Naive thymus-derived CD4-positive, alpha-beta T cell (primary cell): ENCODE results near the gene TCF7L1. TPM values are rescaled to one million over a fixed set of nuclear protein-coding genes. Genes with fewer than 3 reads are reported as not detected.

Experiments used
- ATAC-seq: fragments of 150-1000 bp; cut with Tn5 transposase; 2 replicates; pipeline ENCODE4 v1.10.0; 2021; ENCODE audit warnings: mild to moderate bottlenecking, moderate library complexity
- CTCF ChIA-PET: fragments of 350-600 bp; sonication (Branson Sonifier 250); formaldehyde crosslinking; loops from one replicate; lab custom pipeline; 2021; ENCODE audit warnings: antibody characterized with exemption; lab: Charles Lee
- POLR2A ChIA-PET: fragments of 350-600 bp; sonication (Branson Sonifier 250); formaldehyde crosslinking; loops from one replicate; lab custom pipeline; 2021; ENCODE audit warnings: antibody characterized with exemption, inconsistent platforms; lab: Charles Lee
- DNase-seq, 9 donors: peaks; one replicate each; pipeline versions ENCODE4 v3.0.0 to v3.0.0-alpha.2; 2020 to 2022; ENCODE audit warnings: mixed read lengths in 1 of 9
- H3K27ac ChIP-seq: one replicate; pipeline ENCODE4 v1.7.0; 2013; ENCODE audit warnings: mild to moderate bottlenecking, low read depth, low read length, moderate library complexity
- H3K27me3 ChIP-seq, 2 donors: one replicate each; pipeline ENCODE4 v1.7.0; 2013; ENCODE audit warnings: low read length in 2 of 2, mild to moderate bottlenecking in 2 of 2, moderate library complexity in 2 of 2; ENCODE audit not compliant: control insufficient read depth in 2 of 2, insufficient read depth in 2 of 2
- H3K36me3 ChIP-seq, 3 experiments: 1 replicate in 2 of 3; 2 replicates in 1 of 3; pipeline ENCODE4 v1.7.0; 2013; ENCODE audit warnings: low read length in 3 of 3, mild to moderate bottlenecking in 3 of 3, moderate library complexity in 1 of 3; ENCODE audit not compliant: insufficient read depth in 3 of 3, control insufficient read depth in 2 of 3
- H3K4me1 ChIP-seq, 2 donors: one replicate each; pipeline ENCODE4 v1.7.0; 2013; ENCODE audit warnings: low read length in 2 of 2, mild to moderate bottlenecking in 2 of 2, moderate library complexity in 1 of 2; ENCODE audit not compliant: control insufficient read depth in 2 of 2, insufficient read depth in 2 of 2
- H3K4me3 ChIP-seq: 2 replicates; pipeline ENCODE4 v1.7.0; 2013; ENCODE audit warnings: mild to moderate bottlenecking, low read length
- H3K9me3 ChIP-seq, 3 experiments: 1 replicate in 2 of 3; 2 replicates in 1 of 3; pipeline ENCODE4 v1.7.0; 2013; ENCODE audit warnings: low read length in 3 of 3; ENCODE audit not compliant: control insufficient read depth in 2 of 3
- H3K27ac Mint-ChIP-seq, 9 donors: one replicate each; pipeline ENCODE4 v1.8.0; 2020 to 2022; ENCODE audit warnings: mixed read lengths in 9 of 9, mild to moderate bottlenecking in 8 of 9, moderate library complexity in 5 of 9, inconsistent platforms in 2 of 9
- H3K27me3 Mint-ChIP-seq, 5 donors: one replicate each; pipeline ENCODE4 v1.8.0; 2021 to 2022; ENCODE audit warnings: mixed read lengths in 5 of 5, mild to moderate bottlenecking in 1 of 5
- H3K36me3 Mint-ChIP-seq, 5 donors: one replicate each; pipeline ENCODE4 v1.8.0; 2020 to 2022; ENCODE audit warnings: mixed read lengths in 5 of 5, mild to moderate bottlenecking in 3 of 5, inconsistent platforms in 1 of 5
- H3K4me1 Mint-ChIP-seq, 7 donors: one replicate each; pipeline ENCODE4 v1.8.0; 2020 to 2022; ENCODE audit warnings: mixed read lengths in 7 of 7, mild to moderate bottlenecking in 3 of 7, inconsistent platforms in 1 of 7
- H3K4me3 Mint-ChIP-seq, 10 donors: one replicate each; pipeline ENCODE4 v1.8.0; 2020 to 2022; ENCODE audit warnings: mild to moderate bottlenecking in 10 of 10, mixed read lengths in 10 of 10, moderate library complexity in 6 of 10, inconsistent platforms in 2 of 10
- H3K9me3 Mint-ChIP-seq, 11 donors: one replicate each; pipeline ENCODE4 v1.8.0; 2020 to 2022; ENCODE audit warnings: mixed read lengths in 11 of 11, mild to moderate bottlenecking in 4 of 11, inconsistent platforms in 1 of 11, moderate library complexity in 1 of 11
- intact Hi-C, 2 donors: fragments of 100-400 bp; cut with micrococcal nuclease; formaldehyde crosslinking; loops; one replicate each; pipeline ENCODE4 v1.15.1; 2023
- polyA plus RNA-seq, 2 donors: library from polyadenylated mRNA; unstranded; fragments of 300-500 nt; fragmentation: Illumina TruSeq; gene quantifications; one replicate each; pipeline ENCODE4 v1.2.3, GENCODE V29; 2021
- total RNA-seq, 6 experiments: library from RNA in 5 of 6; stranded (reverse) in 5 of 6; gene quantifications; 1 replicate in 5 of 6; 2 replicates in 1 of 6; pipeline ENCODE4 v1.2.3 and lab custom pipeline; 2021 to 2026

Gene TCF7L1
- total and polyA plus RNA-seq, 7 experiments from 2014 or later = 0.08 to 0.16 TPM; not detected in 5

DNA sequence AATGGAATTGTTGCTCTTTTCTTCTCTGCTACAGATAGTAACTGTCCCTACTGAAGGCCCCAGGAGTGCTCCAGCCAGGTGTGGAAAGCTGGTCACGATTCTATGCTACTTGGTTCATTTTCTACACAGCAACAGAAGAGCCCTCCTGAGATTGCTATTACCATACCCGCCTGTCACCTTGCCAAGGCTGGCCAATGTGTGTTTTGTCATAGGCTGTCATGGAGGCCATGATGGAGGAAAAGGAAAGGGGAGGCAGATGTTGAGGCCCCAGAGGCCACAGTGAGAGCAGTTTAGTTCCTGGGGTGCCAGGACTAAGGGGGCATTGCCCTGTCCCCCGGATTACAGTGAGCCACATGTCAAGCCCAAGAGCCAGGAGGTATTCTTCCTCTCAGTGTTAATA, 222.3 kb downstream of the TCF7L1 start:
- POLR2A ChIA-PET = interaction anchor here (0.8 to 14.5 kb wide), 13 partner anchors 27 to 260 kb away, joined by 3 to 211 read pairs (median 7); partner anchors contain the start of genes C2orf68, MAT2A, SH2D6 and TGOLN2
- Mint-ChIP-seq H3K9me3 (peaks cover 0 to 4% (median 0%) of the 10 kb centered on the region in 11 donors), H3K4me1 (peaks cover 36 to 61% (median 57%) of the 10 kb centered on the region in 7 donors), H3K4me3 (peak overlapping the region; percentile 91 to 100 (median 100)), H3K36me3 (peaks cover 3 to 34% (median 21%) of the 10 kb centered on the region in 5 donors), H3K27me3 (no peaks in the 10 kb centered on the region), H3K27ac (peak overlapping the region; percentile 25 to 100 (median 95))
- H3K4me1 ChIP-seq = peaks cover 19 to 28% of the 10 kb centered on the region in 2 donors
- CTCF ChIA-PET = interaction anchor here (1.8 kb wide), 1 partner anchor 28 kb away, joined by 6 read pairs; the partner anchor contains the start of gene TGOLN2
- peak overlapping the region; percentile 89 for H3K27ac ChIP-seq
- intact Hi-C loops = loop anchor here (2.0 kb wide), 2 partner anchors 83 to 261 kb away; partner anchors contain the start of gene USP39 (in 1 of the 2)
- DNase-seq = no peak
- H3K4me3 ChIP-seq = peak overlapping the region; percentile 86
- no peak for ATAC-seq
- no peaks in the 10 kb centered on the region for H3K27me3 ChIP-seq
- H3K36me3 ChIP-seq = peaks cover 3 to 29% (median 4%) of the 10 kb centered on the region in 3 experiments
- H3K9me3 ChIP-seq = no peaks in the 10 kb centered on the region

DNA sequence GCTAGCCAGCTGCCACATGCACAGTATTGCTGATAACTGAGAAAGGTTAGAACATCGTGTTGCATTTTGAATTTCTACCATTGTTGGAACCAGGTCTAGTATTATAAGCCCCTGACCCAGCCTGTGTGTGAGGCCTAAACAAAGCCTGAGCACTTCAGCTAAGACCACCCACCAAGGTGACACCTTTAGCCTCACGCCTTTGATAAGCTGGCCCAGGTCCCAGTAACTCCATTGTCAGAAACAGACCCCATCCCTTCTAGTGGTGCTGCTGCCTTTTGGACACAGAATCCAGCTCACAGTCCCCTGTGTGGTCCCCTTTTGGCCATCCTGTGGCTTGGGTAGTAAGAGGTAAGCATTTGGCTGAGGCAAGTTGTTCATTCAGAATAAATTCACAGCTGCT, 223.0 kb downstream of the TCF7L1 start:
- H3K4me1 Mint-ChIP-seq = peaks cover 36 to 61% (median 55%) of the 10 kb centered on the region in 7 donors
- peaks cover 0 to 4% (median 0%) of the 10 kb centered on the region in 11 donors for H3K9me3 Mint-ChIP-seq
- H3K4me3 ChIP-seq = no peak overlapping the region
- CTCF ChIA-PET = no interaction called here
- H3K27me3 Mint-ChIP-seq = no peaks in the 10 kb centered on the region
- DNase-seq (no peak), ATAC-seq (no peak)
- peak overlapping the region in 3 of 10 donors; percentile 48 to 100 (median 94) for H3K4me3 Mint-ChIP-seq
- H3K9me3 ChIP-seq = no peaks in the 10 kb centered on the region
- intact Hi-C loops = no loop called here
- no peak overlapping the region for H3K27ac ChIP-seq
- POLR2A ChIA-PET = interaction anchor here (1.4 to 14.5 kb wide), 3 partner anchors 27 to 183 kb away, joined by 3 to 211 read pairs (median 38); partner anchors contain the start of genes MAT2A and TGOLN2
- H3K4me1 ChIP-seq = peaks cover 19 to 28% of the 10 kb centered on the region in 2 donors
- H3K27ac Mint-ChIP-seq = peak overlapping the region in 2 of 9 donors; percentile 93 to 94
- peaks cover 0 to 32% (median 16%) of the 10 kb centered on the region in 5 donors for H3K36me3 Mint-ChIP-seq
- peaks cover 0 to 26% (median 3%) of the 10 kb centered on the region in 3 experiments for H3K36me3 ChIP-seq
- no peaks in the 10 kb centered on the region for H3K27me3 ChIP-seq

DNA sequence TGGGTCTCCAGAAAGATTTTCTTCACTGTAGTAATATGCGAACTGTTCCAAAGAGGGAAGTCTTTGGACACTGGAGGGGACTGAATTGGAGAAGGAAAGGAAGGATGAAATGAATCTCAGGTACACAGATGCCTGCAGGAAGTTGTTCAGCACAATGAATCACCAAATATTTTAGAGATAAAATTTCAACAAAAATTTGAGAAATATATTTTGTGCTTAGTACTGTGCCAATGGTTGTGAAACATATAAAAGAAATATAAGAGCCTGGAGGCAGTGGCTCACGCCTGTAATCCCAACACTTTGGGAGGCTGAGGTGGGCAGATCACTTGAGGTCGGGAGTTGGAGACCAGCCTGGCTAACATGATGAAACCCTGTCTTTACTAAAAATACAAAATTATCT, 224.5 kb downstream of the TCF7L1 start:
- Histone ChIP-seq H3K27me3 (no peaks in the 10 kb centered on the region), H3K36me3 (peaks cover 0 to 28% (median 3%) of the 10 kb centered on the region in 3 experiments), H3K4me3 (no peak overlapping the region), H3K4me1 (peaks cover 19 to 24% of the 10 kb centered on the region in 2 donors), H3K27ac (no peak overlapping the region), H3K9me3 (no peaks in the 10 kb centered on the region)
- ChIA-PET CTCF (no interaction called here), POLR2A (interaction anchor here (0.6 to 14.5 kb wide), 3 partner anchors 29 to 284 kb away, joined by 3 to 211 read pairs (median 3); partner anchors contain the start of gene TGOLN2)
- DNase-seq (no peak), ATAC-seq (no peak)
- intact Hi-C loops = no loop called here
- H3K27me3 Mint-ChIP-seq = no peaks in the 10 kb centered on the region
- peak overlapping the region in 6 of 10 donors; percentile 19 to 41 (median 25) for H3K4me3 Mint-ChIP-seq
- H3K27ac Mint-ChIP-seq = peak overlapping the region in 1 of 9 donors; percentile 26
- H3K9me3 Mint-ChIP-seq = peaks cover 0 to 4% (median 0%) of the 10 kb centered on the region in 11 donors
- H3K36me3 Mint-ChIP-seq = peaks cover 0 to 40% (median 20%) of the 10 kb centered on the region in 5 donors
- peaks cover 34 to 55% (median 48%) of the 10 kb centered on the region in 7 donors for H3K4me1 Mint-ChIP-seq

Other genes starting within 250 kb of the TCF7L1 start
- 1,000 to 10,000 TPM; 1,492 to 5,756 (median 1,578) TPM for gene TMSB10, start 227.7 kb upstream of the TCF7L1 start, total RNA-seq
- gene TMSB10, start 227.7 kb upstream of the TCF7L1 start, polyA plus RNA-seq = 1,000 to 10,000 TPM; 6,721 to 8,256 TPM
- gene KCMF1, start 162.2 kb upstream of the TCF7L1 start, total RNA-seq = 10 to 100 TPM; 57.7 to 81.3 (median 60.8) TPM
- 10 to 100 TPM; 15.6 to 20.2 TPM for gene KCMF1, start 162.2 kb upstream of the TCF7L1 start, polyA plus RNA-seq
- 100 to 1,000 TPM; 144 to 200 (median 178) TPM for gene TGOLN2, start 194.6 kb downstream of the TCF7L1 start, total RNA-seq
- 100 to 1,000 TPM in 1 of 2 donors, 10 to 100 TPM in 1; 75.7 to 107 TPM for gene TGOLN2, start 194.6 kb downstream of the TCF7L1 start, polyA plus RNA-seq
- 10 to 100 TPM; 18.5 to 30.5 (median 20.2) TPM for gene RETSAT, start 221.1 kb downstream of the TCF7L1 start, total RNA-seq
- gene RETSAT, start 221.1 kb downstream of the TCF7L1 start, polyA plus RNA-seq = 10 to 100 TPM in 1 of 2 donors, 1 to 10 TPM in 1; 8.9 to 14.5 TPM
- 10 to 100 TPM; 20.2 to 33.3 (median 21.7) TPM for gene ELMOD3, start 221.4 kb downstream of the TCF7L1 start, total RNA-seq
- 10 to 100 TPM in 1 of 2 donors, 1 to 10 TPM in 1; 9.4 to 13.3 TPM for gene ELMOD3, start 221.4 kb downstream of the TCF7L1 start, polyA plus RNA-seq